ENCODE data around the gene LRCOL1.

GRCh38 chr12:132579744-132580143 is 30.6 kb downstream of the LRCOL1 start:
- TF ChIP-seq FOXJ3 (CRISPR knock-in tag; IDR thresholded peaks at IDR 0.05; ENCODE audit: borderline replicate concordance) = no peak
- TF ChIP-seq CTCF (IDR thresholded peaks at IDR 0.05) = no peak
- TF ChIP-seq ZNF121 (CRISPR knock-in tag; IDR thresholded peaks at IDR 0.05) = no peak
- TF ChIP-seq ATF2 (CRISPR knock-in tag; IDR thresholded peaks at IDR 0.05; ENCODE audit: borderline replicate concordance, low read depth) = no peak
- TF ChIP-seq ELF4 (CRISPR knock-in tag; IDR thresholded peaks at IDR 0.05; ENCODE audit: low read depth) = no peak
- no peak for TF ChIP-seq USF2 (CRISPR knock-in tag; IDR thresholded peaks at IDR 0.05)
- TF ChIP-seq ESRRA (CRISPR knock-in tag; IDR thresholded peaks at IDR 0.05; ENCODE audit: borderline replicate concordance) = no peak
- no peak for TF ChIP-seq ATF3 (CRISPR knock-in tag; conservative IDR thresholded peaks at IDR 0.05)
- TF ChIP-seq RELA (CRISPR knock-in tag; IDR thresholded peaks at IDR 0.05; ENCODE audit: borderline replicate concordance) = no peak
- TF ChIP-seq AFF4 (CRISPR knock-in tag; IDR thresholded peaks at IDR 0.05; ENCODE audit: borderline replicate concordance) = no peak
